Activated CD8-positive, alpha-beta memory T cell treated with anti-CD3 and anti-CD28 coated beads for 24 hours (primary cell): Measurements from ENCODE around the gene ELF1.

ENCODE experiments used
- DNase-seq: peaks from one replicate; pipeline ENCODE4 v3.0.0-alpha.2; 2020

ELF1 gene

GRCh38 chr13:41005704-41006103, 13.4 kb downstream of the ELF1 start:
- no peak for DNase-seq

DNA sequence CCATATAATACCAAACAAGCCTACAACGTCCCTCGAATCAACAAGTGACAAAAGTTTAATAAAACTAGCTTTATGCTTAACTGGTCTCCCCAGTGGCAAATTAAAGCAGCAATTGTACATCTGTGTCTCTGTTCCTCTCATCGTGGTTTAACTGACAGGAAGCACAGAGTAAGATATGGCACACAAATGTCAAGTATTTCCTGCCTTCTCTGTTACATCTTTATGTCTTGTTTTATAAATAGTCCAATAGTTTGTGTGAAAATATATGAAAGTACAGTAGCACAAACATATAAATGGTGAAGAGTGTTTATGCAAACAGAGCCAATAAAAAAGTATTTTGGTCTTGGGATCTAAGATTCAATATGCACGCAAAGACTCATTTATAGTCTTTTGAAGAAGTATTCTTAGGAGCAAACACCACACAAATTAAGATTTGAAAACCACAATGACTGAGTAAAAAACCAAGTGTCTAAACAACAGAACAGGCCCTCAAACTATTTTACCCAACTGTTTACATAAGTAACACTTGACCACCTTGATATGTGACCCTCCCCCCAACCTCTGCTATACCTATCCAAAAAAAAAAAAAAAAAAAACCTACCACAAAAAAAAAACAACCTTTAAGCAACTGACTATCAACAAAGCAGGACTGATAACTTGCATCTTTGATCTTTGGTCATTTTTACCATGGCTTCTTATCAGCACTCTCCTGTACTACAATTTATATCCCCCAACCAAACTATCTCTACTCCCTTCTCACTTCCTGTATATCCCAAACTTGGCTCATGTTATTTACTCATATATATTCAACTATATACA, 14.0 kb downstream of the ELF1 start:
- no peak for DNase-seq

- no peak for DNase-seq
These were observed 16.5 kb downstream of the ELF1 start for GRCh38 chr13:41002606-41003005.

DNA sequence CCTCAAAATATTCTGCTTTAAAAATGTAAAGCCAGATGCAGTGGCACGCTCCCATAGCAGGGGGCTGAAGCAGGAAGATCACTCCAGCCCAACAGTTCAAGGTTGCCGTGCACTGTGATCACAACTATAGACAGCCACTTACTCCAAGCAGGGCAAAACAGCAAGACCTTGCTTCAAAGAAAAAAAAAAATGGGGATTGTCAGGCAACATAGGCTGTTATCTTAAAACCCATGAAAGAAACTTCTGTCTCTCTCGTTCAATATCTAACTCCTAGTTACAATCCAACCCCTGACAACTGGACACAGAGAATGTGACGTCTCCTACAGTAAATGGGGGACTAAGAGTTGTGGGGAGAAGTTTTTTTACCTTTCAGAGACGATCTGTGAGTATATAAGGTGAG, 17.4 kb downstream of the ELF1 start:
- no peak for DNase-seq

DNA sequence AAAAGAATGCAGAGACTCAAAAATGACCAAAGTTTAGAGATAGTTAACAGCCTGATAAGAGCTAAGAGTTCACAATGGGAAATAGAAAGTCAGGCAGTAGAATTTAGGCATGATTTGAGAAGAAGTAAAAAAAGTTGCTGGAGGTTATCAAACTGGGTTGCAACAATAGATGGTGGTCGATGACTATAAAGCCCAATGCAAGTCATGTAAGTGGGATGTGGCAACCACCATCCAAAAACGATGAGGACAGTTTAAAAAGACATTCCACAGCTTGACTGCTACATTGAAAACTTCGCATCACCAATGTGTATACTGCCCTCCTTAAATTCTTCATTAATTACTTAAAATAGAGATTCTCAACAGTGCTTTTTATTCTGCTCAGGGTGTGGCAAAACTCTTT, 19.7 kb downstream of the ELF1 start:
- no peak for DNase-seq

DNA sequence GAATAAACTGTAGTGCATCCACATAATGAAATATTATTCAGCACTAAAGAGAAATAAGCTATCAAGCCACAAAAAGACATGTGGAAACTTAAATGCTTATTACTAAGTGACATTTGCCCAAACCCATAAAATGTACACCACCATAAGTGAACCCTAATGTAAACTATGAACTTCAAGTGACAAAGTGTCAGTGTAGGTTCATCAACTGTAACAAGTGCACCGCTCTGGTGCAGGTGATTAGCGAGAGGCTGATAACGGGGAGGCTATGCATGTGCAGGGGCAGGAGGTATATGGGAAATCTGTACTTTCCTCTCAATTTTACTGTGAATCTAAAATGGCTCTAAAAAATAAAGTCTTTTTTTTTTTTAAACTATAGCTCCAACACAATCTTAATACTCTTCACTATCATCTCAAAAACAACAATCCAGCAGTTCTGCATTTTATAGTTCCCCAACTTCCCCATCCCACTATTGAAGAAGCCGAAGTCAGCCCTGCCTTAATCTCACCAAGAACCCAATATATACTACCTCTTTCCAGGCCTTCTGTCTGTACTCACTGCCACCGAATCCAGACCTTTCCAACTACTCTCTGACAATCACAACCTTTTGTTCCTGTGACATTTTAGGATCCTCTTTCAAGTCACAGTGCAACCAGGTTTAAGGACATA, 22.6 kb downstream of the ELF1 start:
- no peak for DNase-seq

DNA sequence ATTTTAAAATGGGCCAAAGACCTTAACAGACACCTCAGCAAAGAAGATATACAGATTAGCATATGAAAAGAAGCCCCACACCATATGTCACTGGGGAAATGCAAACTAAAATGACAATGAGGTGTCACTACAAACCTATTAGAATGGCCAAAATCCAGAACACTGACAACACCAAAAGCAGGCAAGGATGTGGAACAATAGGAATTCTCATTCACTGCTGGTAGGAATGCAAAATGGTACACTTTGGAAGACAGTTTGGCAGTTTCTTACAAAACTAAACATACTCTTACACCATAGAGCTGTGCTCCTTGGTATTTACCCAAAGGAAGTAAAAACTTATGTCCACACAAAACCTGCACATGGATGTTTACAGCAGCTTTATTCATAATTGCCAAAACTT, 23.1 kb downstream of the ELF1 start:
- DNase-seq: no peak

DNA sequence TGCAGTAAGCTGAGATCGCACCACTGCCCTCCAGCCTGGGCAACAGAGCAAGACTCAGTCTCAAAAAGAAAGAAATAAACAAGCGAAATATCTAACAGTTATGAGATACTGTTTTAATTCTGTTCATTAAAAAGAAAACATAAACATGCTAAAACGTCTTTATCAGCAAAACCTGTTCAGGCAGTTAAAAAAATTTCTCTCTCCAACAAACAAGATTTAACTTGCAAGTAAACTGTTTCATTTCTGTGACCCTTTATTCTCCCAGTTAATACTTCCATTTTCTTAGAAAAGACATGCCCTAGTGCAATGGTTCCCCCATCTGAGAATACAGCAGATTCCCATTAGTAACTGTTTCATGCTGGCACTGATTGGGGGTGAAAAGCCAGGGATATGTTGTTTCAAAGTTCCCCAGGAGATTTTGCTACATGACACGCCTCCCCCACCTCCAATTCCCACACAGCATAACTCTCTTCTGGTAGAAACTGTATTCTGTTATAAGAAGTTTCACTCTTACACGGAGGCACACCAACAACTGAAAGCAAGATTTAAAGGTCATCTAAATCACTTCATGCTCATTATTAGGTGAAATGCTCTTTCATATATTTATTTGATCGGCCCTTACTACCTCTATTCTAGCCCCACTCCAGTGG, 24.4 kb downstream of the ELF1 start:
- DNase-seq: no peak

DNA sequence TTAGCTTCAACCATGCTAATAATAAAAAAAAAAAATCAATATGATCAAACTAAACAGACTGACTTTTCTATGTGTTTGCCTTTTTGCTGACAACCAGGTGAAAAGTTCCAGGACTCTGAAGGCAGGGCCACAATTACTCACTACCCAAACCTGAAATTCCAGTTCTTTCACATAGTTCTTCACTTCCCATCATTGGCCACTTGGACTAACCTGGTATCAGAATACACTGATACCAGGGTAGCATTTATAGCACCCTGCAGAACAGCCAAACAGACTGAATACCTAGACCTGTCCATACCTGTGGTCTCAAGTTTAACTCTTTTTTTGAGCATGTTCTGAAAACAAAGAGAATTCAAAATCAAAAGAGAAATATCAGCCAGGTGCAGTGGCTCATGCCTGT, 25.1 kb downstream of the ELF1 start:
- no peak for DNase-seq

- no peak for DNase-seq
These were observed 26.2 kb downstream of the ELF1 start for GRCh38 chr13:40992678-40993518.

DNA sequence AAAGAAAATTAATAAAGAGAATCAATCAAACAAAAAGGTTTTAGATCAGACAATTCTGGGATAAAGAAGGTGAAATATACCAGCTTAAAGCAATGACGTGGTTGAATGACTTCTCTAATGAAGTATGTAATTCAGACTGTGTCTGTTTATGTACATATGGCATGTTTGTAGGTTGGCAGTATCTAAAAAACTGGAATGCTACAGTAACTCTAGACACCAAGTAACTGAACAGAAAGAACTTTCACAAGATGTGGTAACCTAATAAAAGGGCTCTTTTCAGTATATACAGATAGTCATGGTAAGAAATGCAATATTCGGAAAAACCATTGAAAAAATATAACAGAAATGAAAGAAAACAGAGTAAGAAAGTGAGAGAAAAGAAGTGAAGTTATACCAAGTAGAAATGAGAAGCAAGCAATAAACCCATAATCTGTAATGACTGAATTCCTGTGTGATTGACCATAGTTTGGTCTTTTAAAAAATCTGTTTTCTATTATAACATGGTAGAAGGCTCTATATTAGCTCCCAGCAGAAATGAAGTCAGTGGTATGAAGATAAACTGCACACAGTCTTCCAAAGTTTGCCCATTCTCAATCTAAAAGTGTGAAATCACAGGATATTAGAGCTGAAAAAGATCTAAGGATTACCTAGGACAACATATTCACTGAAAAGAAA, 31.4 kb downstream of the ELF1 start:
- DNase-seq: no peak

- no peak for DNase-seq
These were observed 32.8 kb downstream of the ELF1 start for GRCh38 chr13:40986101-40986856.

DNA sequence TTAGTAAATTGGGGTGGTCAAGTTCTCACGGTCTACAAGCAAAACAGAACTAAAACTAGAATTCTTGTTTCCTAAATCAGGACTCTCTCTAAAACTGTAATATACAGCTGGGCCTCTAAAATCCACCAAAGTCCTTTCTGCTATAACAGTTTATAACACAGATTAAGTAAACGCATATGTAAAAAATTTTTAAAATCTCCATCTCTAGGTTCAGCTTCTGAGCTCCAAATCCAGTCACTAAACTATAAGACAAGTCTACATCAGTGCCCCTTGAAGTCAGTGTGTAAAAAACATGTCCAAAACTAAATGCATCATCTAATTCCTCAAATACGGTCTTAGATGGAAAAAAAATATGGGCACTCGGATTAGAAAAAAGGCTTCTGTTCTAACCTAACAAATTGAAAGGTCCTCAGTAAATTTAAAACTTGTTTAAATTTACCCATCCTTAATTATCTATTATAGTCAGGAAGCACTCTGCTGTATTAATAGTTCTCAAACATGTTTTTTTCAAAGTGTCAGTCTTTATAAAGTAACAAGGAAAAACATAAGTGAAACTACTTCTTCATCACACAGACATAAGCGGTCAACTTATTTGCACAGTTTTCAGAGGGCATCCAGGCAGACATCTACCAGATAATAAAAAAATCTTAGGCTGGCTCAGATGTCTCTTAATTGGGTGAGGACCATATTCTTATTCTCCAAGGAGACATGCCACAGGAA, 33.6 kb downstream of the ELF1 start:
- DNase-seq: no peak

DNA sequence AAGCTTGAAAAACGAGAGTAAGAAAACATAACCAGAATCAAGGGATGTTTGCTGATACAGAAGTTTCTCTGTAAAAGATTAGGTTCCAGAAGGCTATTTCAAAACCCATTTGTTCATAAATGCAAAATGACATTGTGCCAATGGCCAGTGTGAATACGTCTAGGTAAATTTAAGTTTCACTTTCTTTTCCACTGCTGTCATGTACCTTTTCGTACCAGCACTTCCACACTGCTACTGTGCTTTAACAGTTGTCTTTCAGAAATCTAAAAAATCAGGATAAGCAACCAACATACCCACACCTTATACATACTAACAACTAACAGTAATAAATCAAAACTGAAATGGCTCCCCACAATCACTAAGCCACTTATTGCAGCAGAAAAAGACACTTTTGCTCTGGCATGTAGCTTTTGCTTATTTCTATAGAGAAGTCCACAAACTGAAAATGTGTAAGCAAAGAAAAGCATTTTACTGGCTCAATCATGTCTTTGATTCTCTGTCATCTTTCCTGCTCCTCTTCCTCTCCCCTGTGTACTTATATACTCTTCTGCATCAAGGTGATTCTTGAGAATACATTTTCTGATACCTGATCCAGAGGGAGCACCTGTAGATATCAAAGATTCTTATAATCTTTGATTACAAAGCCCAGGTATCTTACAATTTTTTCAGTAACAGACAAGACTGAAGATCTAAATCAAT, 34.3 kb downstream of the ELF1 start:
- DNase-seq: no peak

- no peak for DNase-seq
These were observed 35.1 kb downstream of the ELF1 start for GRCh38 chr13:40983725-40984667.

- no peak for DNase-seq
These were observed 35.9 kb downstream of the ELF1 start for GRCh38 chr13:40983259-40983658.

DNA sequence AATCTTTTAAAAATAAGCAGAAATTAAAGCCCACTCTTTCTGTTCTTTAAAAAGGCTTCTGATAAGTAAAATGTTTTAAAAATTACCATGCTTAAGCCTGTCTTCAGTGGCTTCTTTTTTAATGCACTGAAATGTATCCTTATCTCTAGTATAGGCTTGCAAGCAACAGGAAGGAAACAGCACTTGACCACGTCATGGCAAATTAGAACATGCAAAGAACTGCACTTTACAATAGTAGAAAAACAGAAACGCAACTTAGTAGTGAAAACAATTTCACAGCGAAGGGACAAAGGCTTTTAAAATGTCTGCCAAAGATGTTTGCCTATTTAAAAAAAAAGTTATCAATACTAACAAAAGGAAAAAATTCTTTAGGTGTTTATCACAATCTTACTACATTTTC, 36.3 kb downstream of the ELF1 start:
- DNase-seq: no peak

DNA sequence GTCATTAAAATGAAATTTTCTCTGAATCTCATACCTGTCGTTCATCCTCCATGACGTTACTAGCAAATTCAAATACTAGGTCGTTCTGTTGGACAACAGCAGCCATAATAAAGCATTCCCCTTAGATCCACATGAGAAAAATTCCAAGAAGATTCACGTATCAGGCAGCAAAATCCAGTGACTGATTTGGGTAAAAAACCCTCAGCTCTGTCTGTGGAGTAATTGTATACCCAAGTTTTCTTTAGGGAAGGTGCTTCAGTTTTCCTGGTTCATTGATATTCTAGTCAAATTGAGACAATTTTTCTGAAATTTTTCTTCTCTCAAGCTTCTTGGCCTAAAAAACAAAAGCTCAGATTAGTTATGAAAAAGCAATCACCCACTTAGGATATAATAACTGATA, 37.2 kb downstream of the ELF1 start:
- DNase-seq: no peak

GRCh38 chr13:40981361-40981760, 37.8 kb downstream of the ELF1 start:
- no peak for DNase-seq
